HG03066 (cell line): ENCODE measurements around the gene STRA8.

ENCODE experiments used
- ATAC-seq: cut with Tn5 transposase; IDR thresholded peaks from one replicate; pipeline ENCODE4 v1.9.1; 2021; ENCODE audit warnings: low read depth; ENCODE audit not compliant: unreplicated experiment

Gene STRA8

DNA sequence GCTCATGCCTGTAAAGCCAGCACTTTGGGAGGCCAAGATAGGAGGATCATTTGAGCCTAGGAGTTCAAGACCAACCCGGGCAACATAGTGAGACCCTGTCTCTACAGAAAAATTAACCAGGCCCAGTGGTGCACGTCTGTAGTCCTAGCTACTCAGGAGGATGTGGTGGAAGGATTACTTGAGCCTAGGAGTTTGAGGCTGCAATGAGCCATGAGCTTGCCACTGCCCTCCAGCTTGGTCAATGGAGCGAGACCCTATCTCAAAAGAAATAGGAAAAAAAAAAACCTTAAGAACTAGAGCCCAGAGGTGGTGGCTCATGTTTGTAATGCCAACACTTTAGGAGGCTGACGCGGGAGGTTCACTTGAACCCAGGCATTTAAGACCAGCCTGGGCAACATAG, 2.2 kb downstream of the STRA8 start:
- ATAC-seq = no peak

DNA sequence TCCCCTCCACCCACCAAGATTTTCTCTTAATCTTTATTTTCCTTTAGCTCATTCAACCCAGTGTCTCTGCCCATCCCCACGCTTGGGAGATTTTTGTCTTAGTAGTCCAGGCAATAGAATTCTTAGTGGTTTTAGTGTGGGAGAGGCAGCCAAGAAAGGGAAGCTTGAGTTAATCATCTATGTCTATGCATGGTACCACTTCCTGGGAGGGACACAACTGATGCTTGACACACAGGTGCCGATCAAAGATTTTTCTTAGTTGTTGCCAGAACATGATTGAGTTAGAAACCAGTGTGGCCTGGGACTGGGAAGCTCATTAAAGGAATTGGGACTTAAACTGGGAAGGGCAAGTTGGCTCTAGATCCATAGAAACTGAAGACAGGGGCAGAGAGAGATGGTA, 3.1 kb downstream of the STRA8 start:
- ATAC-seq = peak; percentile 87

DNA sequence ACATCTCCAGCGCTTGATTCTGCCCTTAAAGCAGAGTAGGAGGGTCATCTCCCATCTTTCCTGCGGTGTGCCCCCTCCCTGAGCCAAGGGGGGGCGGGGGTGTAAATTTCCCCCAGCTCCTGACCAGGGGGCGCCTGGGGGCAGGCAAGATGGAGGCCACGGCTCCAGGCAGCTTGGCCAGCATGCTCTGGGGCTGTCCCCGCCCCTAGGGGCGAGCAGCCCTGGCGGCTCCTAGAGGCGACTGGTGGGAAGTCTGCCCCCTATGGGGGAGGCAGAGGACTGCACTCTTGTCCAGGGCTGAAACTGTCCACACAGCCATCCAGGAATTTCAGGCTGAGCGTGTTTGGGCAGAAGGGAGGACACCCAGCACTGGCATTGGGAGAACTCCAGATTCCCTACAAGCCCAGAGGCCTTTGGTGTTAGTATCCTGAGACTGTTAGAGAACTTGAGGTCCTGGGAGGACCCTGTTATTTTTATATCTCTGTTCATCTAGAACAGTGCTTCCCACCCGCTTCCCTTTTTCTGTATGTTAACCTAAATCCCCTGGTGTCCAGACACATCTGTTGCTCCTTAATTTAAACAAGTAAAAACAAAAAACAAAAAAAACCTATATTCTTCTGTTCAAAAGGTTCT, 4.6 kb downstream of the STRA8 start:
- no peak for ATAC-seq

DNA sequence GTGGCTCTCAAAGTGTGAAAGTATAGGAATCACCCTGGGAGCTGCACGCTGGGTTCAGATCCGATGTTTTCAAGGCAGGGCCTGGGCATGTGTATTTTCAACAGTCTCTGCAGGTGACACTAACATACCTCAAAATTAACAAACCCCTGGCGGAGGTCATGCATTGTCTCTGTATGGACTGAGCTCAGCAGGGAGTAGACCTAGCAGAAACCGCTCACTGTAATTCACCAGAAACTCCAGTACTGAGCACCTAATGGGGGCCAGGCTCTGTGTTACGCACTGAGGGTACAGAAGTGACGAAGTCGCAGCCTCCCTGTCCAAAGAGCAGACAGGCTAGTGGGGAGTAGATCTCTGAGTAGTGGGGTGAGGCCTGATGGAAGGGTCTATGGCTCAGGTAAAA, 5.6 kb downstream of the STRA8 start:
- no peak for ATAC-seq

DNA sequence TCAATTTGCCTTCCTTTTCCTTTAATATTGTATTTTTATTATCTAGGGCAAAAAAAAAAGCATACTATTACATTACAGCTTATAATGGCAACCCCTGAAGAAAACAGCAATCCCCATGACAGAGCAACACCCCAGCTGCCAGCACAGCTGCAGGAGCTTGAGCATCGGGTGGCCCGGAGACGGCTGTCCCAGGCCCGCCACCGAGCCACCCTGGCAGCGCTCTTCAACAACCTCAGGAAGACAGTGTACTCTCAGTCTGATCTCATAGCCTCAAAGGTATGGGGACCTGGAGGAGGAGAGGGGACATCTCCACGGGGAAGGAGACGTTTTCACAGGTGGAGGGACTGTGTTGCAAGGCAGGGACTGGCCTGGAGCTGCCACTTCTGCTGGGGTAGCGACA, 6.8 kb downstream of the STRA8 start:
- no peak for ATAC-seq

DNA sequence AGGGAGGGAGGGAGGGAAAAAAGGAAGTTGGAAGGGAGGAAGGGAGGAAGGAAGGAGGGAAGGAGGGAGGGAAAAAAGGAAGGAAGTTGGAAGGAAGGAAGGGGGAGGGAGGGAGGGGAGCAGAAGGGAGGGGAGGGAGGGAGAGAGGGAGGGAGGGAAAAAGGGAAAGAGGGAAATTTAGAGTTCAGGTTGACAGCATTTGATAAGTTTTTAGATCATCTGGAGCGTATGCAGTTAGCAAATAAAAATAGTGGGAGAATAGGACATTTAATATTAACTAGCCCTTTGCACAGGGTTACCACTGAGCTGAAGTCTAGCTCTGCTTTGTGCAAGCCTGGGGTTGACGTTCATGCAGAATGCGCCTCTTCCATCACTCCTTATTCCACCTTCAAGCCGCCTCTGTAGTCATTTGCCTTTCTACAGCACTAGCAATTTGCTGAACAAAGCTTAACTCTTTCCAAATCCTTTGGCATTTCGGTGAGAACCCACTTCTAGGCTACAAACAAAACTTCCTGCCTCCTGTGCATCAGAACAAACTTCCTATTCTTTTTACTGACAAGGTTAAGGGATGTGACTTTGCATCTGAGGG, 8.6 kb downstream of the STRA8 start:
- no peak for ATAC-seq

DNA sequence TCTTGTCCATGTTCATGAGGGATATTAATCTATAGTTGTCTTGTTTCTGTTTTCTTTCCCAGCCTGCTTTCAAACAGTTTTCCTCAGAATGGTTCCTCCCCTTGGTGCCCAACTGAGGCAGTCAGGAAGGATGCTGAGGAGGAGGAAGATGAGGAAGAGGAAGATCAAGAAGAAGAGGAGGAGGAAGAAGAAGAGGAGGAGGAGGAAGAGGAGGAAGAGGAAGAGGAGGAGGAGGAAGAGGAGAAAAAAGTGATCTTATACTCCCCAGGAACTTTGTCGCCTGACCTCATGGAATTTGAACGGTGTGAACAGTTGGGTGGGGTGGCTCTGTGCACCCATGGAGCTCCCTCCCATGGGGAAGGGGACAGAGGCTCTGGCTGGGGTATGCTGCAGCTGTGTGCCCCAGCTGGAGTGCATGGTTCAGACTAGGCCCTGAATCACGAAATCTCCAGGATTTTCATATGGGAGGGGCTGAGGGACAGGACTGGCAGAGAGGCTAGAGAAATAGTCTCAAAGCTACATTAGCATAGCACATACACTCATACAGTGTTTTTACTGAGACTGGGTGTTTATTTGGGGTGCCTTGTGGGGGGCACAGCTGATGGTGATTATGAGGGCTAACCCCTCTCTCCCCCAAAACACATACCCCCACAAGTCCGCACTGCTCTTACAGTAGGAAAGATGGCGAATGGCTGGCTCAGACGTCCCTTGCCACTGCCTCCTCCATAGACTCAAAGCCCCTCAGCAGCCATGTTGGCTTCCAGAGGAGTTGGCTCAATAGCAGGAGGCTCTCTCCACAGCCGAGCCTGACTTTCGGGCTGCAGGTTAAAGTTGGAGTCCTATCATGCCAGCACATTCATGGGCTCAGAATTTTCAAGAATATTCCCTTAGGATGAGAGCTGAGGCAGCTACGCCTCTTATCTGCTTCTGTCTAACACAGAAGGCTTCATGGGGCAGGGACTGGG, 11.9 kb downstream of the STRA8 start:
- no peak for ATAC-seq

DNA sequence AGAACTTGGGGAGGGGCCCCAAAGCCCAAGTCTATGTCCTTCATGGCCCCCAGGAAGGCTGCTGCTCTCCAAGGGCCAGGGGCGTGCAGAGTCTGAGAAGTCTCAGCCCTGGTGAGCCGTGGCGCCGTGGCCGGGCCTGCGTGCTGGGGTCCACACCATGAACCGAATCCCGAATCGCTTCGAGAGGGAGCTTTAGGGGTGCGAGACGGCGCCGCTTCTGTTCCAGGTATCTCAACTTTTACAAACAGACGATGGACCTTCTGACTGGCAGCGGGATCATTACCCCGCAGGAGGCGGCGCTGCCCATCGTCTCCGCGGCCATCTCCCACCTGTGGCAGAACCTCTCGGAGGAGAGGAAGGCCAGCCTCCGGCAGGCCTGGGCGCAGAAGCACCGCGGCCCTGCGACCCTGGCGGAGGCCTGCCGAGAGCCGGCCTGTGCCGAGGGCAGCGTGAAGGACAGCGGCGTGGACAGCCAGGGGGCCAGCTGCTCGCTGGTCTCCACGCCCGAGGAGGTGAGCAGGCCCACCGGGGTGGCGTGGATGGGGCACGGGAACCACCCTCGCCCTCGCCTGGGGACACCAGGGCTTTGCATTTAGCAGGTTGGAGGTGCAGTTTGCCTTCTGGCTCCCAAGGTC, 12.7 kb downstream of the STRA8 start:
- ATAC-seq = no peak

DNA sequence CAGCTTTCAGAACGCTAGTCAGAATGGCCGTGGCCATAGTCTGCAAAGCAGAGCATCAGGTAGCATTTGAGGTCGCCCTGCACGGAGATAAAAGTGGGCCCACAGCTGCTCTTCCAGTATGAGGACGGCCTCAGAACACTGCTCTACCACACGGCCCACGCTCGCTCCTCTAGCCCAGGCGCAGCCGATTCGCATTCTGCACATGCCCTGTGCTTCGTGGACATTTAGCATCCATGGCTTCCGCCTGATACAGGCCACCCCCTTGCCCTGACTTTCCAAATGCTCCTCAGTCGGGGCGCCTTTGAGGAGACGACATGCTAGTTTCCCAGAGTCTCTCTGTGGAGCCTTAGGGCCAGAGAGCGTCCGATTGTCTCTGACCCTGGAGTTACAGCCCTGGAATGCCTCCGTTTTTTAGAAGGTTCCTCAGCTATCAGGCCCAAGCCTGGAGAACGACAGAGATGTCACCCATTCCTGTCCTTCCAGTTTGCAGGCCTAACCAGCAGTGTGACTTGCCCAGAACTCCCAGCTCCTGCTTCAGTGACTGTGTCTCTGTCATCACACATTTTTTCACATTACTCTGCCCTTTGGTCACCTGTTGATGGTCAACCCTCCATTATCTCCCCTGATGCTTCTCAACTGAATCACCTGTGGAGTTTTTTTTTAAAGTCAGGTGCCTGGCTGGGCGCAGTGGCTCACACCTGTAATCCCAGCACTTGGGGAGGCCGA, 14.3 kb downstream of the STRA8 start:
- ATAC-seq = no peak

DNA sequence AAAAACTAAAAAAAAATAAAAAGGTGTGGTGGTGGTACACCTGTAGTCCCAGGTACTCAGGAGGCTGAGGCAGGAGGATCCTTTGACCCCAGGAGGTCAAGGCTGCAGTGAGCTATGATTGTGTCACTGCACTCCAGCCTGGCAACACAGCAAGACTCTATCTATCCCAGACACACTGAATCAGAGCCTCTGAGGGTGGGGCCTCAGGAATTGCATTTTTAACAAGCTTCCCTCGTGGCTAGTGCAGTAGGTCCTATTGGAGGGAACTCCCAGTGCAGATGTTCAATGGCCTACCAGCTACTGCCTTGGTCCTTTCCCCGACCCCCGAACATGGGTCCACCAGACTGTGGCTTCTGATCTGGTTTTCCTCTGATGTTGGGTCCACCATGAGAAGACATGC, 14.9 kb downstream of the STRA8 start:
- no peak for ATAC-seq

DNA sequence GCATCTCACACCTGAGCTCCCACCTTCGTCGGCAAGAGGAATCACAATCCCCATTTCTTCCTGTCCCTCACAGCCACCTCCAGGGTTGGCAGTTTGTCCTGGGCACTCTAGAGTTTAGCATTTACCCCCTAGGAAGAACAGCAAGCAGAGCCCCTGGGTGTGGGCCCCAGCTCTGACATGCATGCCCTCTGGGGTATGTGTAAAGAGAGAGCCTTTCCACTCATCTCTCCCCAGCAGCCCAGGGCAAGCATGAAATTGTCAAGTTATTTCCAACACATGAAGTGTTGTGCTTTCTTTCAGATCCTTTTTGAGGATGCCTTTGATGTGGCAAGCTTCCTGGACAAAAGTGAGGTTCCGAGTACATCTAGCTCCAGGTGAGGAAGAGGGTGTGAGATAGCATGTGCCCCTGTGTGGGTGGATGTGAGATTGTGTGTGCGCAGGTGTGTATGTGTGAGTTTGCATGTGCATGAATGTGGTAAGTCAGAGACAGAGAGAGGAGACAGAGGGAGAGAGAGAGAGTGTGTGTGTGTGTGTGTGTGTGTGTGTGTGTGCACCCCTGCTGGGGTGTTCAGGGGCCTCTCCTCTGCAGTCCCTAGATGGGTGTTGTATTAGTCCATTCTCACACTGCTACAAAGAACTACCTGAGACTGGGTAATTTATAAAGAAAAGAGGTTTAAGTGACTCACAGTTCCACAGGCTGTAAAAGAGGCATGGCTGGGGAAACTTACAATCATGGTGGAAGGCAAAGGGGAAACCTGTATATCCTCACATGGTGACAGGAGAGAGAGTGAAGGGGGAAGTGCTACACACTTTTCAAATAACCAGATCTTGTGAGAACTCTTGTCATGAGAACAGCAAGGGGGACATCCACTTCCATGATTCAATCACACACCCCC, 18.1 kb downstream of the STRA8 start:
- peak; percentile 44 for ATAC-seq

DNA sequence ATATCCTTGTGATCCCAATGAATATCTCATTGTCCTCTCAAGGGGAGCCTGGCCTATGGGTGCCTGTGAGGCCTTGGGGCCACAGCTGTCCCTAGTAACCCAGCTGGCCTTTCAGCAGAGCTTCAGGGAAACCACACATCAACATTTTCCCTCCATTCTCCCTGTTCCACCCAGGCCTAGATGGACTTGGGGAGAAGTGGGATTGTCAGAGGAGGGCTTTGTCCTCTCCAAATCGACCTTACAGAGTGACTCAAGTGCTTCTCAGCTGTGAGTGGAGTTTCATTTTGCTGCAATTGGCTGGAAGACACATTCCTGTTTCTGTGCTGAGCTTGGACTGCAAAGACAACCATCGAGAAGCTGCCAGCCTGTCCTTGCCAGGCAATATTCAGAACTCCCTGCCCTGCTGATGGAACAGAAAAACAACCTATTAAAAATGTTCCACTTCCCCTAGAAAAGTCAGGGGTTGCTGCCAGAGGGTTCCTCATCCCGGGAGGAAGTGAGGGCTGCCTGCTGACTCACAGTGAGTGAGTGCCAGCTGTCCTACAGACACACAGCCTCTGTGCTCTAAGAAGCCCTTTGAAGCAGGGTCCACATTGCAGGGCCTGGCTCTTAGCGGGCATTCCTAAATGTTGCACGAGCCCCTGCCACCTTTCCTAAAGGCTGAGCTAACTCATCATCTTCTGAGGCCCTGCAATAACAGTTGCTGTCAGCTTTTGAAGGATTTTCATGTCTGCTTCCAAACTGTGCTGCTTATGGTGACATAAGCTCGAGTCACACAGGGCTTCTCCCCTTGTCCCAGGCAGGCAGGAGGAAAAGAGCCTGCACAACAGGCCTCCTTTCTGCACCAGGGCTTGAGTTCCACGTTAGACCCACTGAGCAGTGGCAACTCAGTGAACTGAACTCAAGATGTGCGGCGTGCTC, 20.5 kb downstream of the STRA8 start:
- no peak for ATAC-seq

DNA sequence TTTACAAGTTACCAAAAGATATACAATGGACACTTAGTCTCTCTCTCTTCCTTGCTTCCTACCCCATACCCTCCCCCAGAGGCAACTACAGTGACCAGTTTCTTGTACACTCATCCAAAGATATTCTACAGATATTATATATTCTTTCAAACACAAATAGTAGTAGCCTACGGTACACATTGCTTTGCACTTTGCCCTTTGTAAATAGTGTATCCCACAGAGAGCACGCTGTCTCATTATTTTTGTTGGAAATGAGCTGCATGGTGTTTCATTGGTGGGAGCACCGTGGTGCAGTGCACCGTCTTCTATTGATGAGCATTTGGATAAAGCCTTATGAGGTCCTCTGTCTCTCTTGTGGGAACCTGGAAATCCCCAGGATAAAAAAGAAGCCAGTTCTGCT, 24.2 kb downstream of the STRA8 start:
- no peak for ATAC-seq

DNA sequence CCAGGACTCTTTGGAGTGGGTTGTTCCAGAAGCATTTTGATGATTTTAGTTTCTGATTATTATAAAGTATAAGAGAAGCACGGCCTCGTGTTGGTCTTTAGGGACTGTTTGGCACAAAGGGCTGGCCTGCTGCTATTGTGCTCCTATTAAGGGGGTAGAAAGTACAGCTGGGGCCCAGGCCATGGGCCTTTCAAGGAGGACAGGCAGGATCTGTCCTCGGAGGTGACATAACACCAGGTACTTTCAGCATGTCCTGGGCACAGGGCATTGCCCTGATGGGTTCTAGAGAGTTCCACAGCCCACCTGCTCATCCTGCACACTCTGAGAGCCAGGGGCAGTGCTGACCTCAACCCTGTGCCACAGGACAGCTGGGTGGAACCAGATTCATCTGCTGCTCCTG, 24.9 kb downstream of the STRA8 start:
- no peak for ATAC-seq

DNA sequence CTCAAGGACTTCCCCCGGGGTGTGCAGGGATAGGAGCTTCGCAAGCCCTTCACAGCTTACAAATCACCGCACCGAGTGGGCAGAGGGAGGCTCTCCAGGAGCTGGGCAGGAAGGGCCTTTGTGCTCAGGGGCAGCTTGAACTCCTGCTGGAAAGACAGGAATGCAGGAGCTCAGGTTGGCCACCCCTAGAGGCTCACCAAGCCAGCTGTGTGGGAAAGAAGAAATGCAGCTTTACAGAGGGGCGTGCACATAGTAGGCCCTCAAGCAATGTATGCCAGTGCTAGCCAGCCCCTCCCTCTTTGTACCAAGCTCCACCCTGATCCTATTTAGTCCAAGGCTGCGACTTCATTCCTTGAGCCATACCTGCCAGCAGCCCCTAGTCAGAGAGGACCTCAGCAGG, 26.1 kb downstream of the STRA8 start:
- no peak for ATAC-seq

DNA sequence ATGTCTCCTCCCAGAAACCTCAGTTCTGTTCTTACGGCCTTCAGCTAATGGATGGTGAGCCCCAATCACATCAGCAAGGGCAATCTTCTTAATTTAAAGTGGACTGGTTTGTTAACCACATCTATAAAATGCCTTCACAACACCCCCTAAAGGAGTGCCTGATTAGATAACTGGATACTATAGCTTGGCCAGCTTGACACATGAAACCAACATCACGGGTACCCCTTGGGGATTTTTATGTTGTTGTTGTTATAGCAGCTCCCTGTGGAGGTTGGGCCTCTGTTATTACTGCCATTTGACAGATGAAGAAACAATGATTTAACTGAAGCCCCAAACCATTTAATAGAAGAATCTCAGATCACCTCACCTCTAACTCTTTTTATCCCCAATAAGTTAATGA, 26.8 kb downstream of the STRA8 start:
- ATAC-seq = no peak

DNA sequence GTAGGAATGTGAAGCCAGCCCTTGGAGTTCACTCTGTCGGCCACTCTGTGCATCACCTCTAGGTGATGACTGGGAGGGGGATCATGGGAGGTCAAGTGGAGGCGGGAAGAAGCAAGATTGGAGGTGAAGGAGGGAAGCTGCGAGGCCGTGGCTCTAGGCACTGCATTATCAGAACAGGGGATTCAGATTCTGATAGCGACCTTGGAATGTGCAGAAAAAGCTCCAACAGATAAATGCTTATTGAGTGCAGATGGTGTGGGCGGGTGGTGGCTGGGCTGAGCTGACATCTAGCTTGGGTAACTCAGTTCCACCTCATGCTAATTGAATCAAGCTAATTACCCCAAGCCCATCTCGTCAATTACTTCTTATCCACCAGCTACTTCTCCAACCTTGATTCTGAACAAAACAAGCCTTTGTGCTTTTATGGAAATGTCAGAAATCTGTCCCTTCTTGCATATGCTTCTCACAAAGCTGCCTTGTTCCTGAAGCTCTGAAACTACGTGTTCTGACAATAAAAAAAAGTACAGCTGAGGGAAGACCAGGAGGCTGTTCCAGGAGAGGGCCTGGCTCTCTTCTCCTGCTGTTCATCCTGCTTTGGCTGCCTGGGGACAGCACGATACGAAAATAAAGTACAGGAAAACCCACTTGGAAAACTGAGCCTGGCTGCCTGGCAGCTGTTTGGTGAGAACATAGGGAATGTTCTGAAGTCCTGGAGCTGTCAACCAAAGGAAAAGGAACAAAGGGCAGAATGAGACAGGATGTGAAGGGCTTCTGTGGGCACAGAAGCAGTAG, 27.5 kb downstream of the STRA8 start:
- no peak for ATAC-seq
